ENCODE data around the gene TFPI. TPM values are rescaled to one million over a fixed set of nuclear protein-coding genes. Genes with fewer than 3 reads are reported as not detected.
"Not testable (repeated sequence)": the region's sequence is repeated elsewhere in the genome, so short reads cannot be mapped to it uniquely, and the experiment has no call there.

The TFPI gene
- total and polyA plus RNA-seq, 5 experiments from 2014 or later: not detected

- DNase-seq (no peak), ATAC-seq (no peak)
- peaks cover 0 to 2% (median 0%) of the 10 kb centered on the region in 9 donors for H3K9me3 Mint-ChIP-seq
- peaks cover 3 to 8% (median 8%) of the 10 kb centered on the region in 4 donors for H3K4me1 Mint-ChIP-seq
- H3K27me3 Mint-ChIP-seq: peaks cover 0 to 4% (median 3%) of the 10 kb centered on the region in 5 donors
- no peak overlapping the region for H3K4me3 Mint-ChIP-seq
- no peak overlapping the region for H3K27ac Mint-ChIP-seq
- no peaks in the 10 kb centered on the region for H3K36me3 Mint-ChIP-seq
- POLR2A ChIA-PET: no interaction called here
These were observed 3.4 kb downstream of the TFPI start for GRCh38 chr2:187550857-187551256.

GRCh38 chr2:187549951-187550555 is 4.2 kb downstream of the TFPI start:
- Mint-ChIP-seq H3K9me3 (no peaks in the 10 kb centered on the region), H3K27ac (no peak overlapping the region), H3K27me3 (peaks cover 0 to 4% (median 0%) of the 10 kb centered on the region in 5 donors), H3K4me3 (no peak overlapping the region), H3K4me1 (peaks cover 3 to 8% (median 7%) of the 10 kb centered on the region in 4 donors), H3K36me3 (no peaks in the 10 kb centered on the region)
- no peak for DNase-seq
- POLR2A ChIA-PET: no interaction called here
- no peak for ATAC-seq

- DNase-seq: no peak
- H3K27ac Mint-ChIP-seq: no peak overlapping the region
- POLR2A ChIA-PET: no interaction called here
- peaks cover 2 to 5% (median 3%) of the 10 kb centered on the region in 4 donors for H3K4me1 Mint-ChIP-seq
- H3K27me3 Mint-ChIP-seq: peaks cover 0 to 4% (median 0%) of the 10 kb centered on the region in 5 donors
- no peaks in the 10 kb centered on the region for H3K36me3 Mint-ChIP-seq
- no peak overlapping the region for H3K4me3 Mint-ChIP-seq
- H3K9me3 Mint-ChIP-seq: no peaks in the 10 kb centered on the region
- ATAC-seq: no peak
These were observed 5.0 kb downstream of the TFPI start for GRCh38 chr2:187549193-187549592.

- DNase-seq: no peak
- H3K27me3 Mint-ChIP-seq: peaks cover 0 to 4% (median 0%) of the 10 kb centered on the region in 5 donors
- POLR2A ChIA-PET: no interaction called here
- H3K36me3 Mint-ChIP-seq: no peaks in the 10 kb centered on the region
- no peaks in the 10 kb centered on the region for H3K9me3 Mint-ChIP-seq
- peaks cover 0 to 2% (median 0%) of the 10 kb centered on the region in 4 donors for H3K4me1 Mint-ChIP-seq
- no peak overlapping the region for H3K27ac Mint-ChIP-seq
- H3K4me3 Mint-ChIP-seq: no peak overlapping the region
- no peak for ATAC-seq
These were observed 5.6 kb downstream of the TFPI start for GRCh38 chr2:187548656-187549055.

GRCh38 chr2:187547353-187547979 is 6.8 kb downstream of the TFPI start:
- Mint-ChIP-seq H3K9me3 (no peaks in the 10 kb centered on the region), H3K36me3 (no peaks in the 10 kb centered on the region), H3K4me3 (no peak overlapping the region), H3K27ac (no peak overlapping the region), H3K4me1 (no peaks in the 10 kb centered on the region), H3K27me3 (peaks cover 0 to 3% (median 0%) of the 10 kb centered on the region in 5 donors)
- no peak for ATAC-seq
- DNase-seq: no peak
- POLR2A ChIA-PET: no interaction called here

- no peaks in the 10 kb centered on the region for H3K9me3 Mint-ChIP-seq
- POLR2A ChIA-PET: no interaction called here
- H3K27me3 Mint-ChIP-seq: peaks cover 0 to 3% (median 0%) of the 10 kb centered on the region in 5 donors
- H3K4me3 Mint-ChIP-seq: no peak overlapping the region
- H3K4me1 Mint-ChIP-seq: no peaks in the 10 kb centered on the region
- no peaks in the 10 kb centered on the region for H3K36me3 Mint-ChIP-seq
- H3K27ac Mint-ChIP-seq: no peak overlapping the region
- ATAC-seq (no peak), DNase-seq (no peak)
These were observed 7.4 kb downstream of the TFPI start for GRCh38 chr2:187546762-187547333.

- peaks cover 0 to 4% (median 0%) of the 10 kb centered on the region in 5 donors for H3K27me3 Mint-ChIP-seq
- POLR2A ChIA-PET: no interaction called here
- peaks cover 0 to 1% (median 0%) of the 10 kb centered on the region in 9 donors for H3K9me3 Mint-ChIP-seq
- H3K36me3 Mint-ChIP-seq: no peaks in the 10 kb centered on the region
- no peak overlapping the region for H3K27ac Mint-ChIP-seq
- no peak for ATAC-seq
- no peak overlapping the region for H3K4me3 Mint-ChIP-seq
- no peak for DNase-seq
- H3K4me1 Mint-ChIP-seq: no peaks in the 10 kb centered on the region
These were observed 8.9 kb downstream of the TFPI start for GRCh38 chr2:187545238-187545751.

GRCh38 chr2:187544371-187545080 is 9.7 kb downstream of the TFPI start:
- no peak for DNase-seq
- POLR2A ChIA-PET: no interaction called here
- H3K4me1 Mint-ChIP-seq: no peaks in the 10 kb centered on the region

GRCh38 chr2:187543488-187543887 is 10.7 kb downstream of the TFPI start:
- Mint-ChIP-seq H3K36me3 (no peaks in the 10 kb centered on the region), H3K4me1 (no peaks in the 10 kb centered on the region), H3K27me3 (peaks cover 0 to 4% (median 0%) of the 10 kb centered on the region in 5 donors), H3K4me3 (no peak overlapping the region), H3K9me3 (peaks cover 0 to 1% (median 0%) of the 10 kb centered on the region in 9 donors), H3K27ac (no peak overlapping the region)
- DNase-seq: no peak
- POLR2A ChIA-PET: no interaction called here
- no peak for ATAC-seq

More at GRCh38 chr2:187544371-187545080, 9.7 kb downstream of the TFPI start:
- ATAC-seq: no peak
- peaks cover 0 to 4% (median 0%) of the 10 kb centered on the region in 5 donors for H3K27me3 Mint-ChIP-seq
- no peak overlapping the region for H3K4me3 Mint-ChIP-seq
- H3K9me3 Mint-ChIP-seq: peaks cover 0 to 1% (median 0%) of the 10 kb centered on the region in 9 donors
- no peak overlapping the region for H3K27ac Mint-ChIP-seq
- no peaks in the 10 kb centered on the region for H3K36me3 Mint-ChIP-seq

- Mint-ChIP-seq H3K27ac (no peak overlapping the region), H3K4me3 (no peak overlapping the region), H3K4me1 (no peaks in the 10 kb centered on the region), H3K36me3 (no peaks in the 10 kb centered on the region), H3K9me3 (peaks cover 0 to 3% (median 0%) of the 10 kb centered on the region in 9 donors), H3K27me3 (peaks cover 0 to 4% (median 0%) of the 10 kb centered on the region in 5 donors)
- no peak for DNase-seq
- POLR2A ChIA-PET: no interaction called here
- no peak for ATAC-seq
These were observed 12.1 kb downstream of the TFPI start for GRCh38 chr2:187542123-187542522.

- ATAC-seq (no peak), DNase-seq (no peak)
- peaks cover 0 to 3% (median 0%) of the 10 kb centered on the region in 5 donors for H3K27me3 Mint-ChIP-seq
- no peak overlapping the region for H3K27ac Mint-ChIP-seq
- H3K4me3 Mint-ChIP-seq: no peak overlapping the region
- H3K9me3 Mint-ChIP-seq: peaks cover 0 to 4% (median 2%) of the 10 kb centered on the region in 9 donors
- no peaks in the 10 kb centered on the region for H3K36me3 Mint-ChIP-seq
- H3K4me1 Mint-ChIP-seq: no peaks in the 10 kb centered on the region
- POLR2A ChIA-PET: no interaction called here
These were observed 12.8 kb downstream of the TFPI start for GRCh38 chr2:187541086-187542085.

- H3K27me3 Mint-ChIP-seq: peaks cover 0 to 14% (median 4%) of the 10 kb centered on the region in 5 donors
- not testable (repeated sequence) for ATAC-seq
These were observed 16.0 kb downstream of the TFPI start for GRCh38 chr2:187538222-187538621.

More at GRCh38 chr2:187538222-187538621, 16.0 kb downstream of the TFPI start:
- H3K4me1 Mint-ChIP-seq, H3K4me3 Mint-ChIP-seq, H3K36me3 Mint-ChIP-seq, POLR2A ChIA-PET, DNase-seq, H3K27ac Mint-ChIP-seq: not testable (repeated sequence)
- H3K9me3 Mint-ChIP-seq: peaks cover 2 to 27% (median 8%) of the 10 kb centered on the region in 9 donors
